Bronchial epithelial cell (primary cell): ENCODE results near the gene GRK7. TPM values are rescaled to one million over a fixed set of nuclear protein-coding genes. Genes with fewer than 3 reads are reported as not detected.
"Not testable (repeated sequence)": the region's sequence is repeated elsewhere in the genome, so short reads cannot be mapped to it uniquely, and the experiment has no call there.

Experiments used
- DNase-seq: peaks from one replicate; pipeline ENCODE4 v3.0.0-alpha.2; 2010; ENCODE audit warnings: low read depth
- FAIRE-seq: peaks from 2 replicates; lab custom pipeline; 2011; peaks lifted over from hg19 to GRCh38; lab: Jason Lieb, UNC
- H3K27me3 ChIP-seq: 2 replicates; pipeline ENCODE4 v1.5.1; 2011; ENCODE audit warnings: low read length; ENCODE audit not compliant: control insufficient read depth, insufficient read depth
- H3K36me3 ChIP-seq: 2 replicates; pipeline ENCODE4 v1.5.1; 2011; ENCODE audit warnings: low read length; ENCODE audit not compliant: control insufficient read depth, insufficient read depth
- H3K4me3 ChIP-seq: 2 replicates; pipeline ENCODE4 v1.5.1; 2011; ENCODE audit warnings: mild to moderate bottlenecking, low read depth, low read length, control low read depth
- total RNA-seq: library from RNA; depleted of rRNA; stranded (reverse); fragments of >200 nt; gene quantifications from 2 replicates; pipeline ENCODE4 v1.2.1, GENCODE V29; 2014
- TF ChIP-seq, protein P1 (sequence below): IDR thresholded peaks from 2 replicates; pipeline ENCODE4 v1.5.1; 2011; ENCODE audit warnings: mild to moderate bottlenecking, moderate library complexity, low read length, control low read depth, inconsistent platforms; ENCODE audit not compliant: insufficient read depth, severe bottlenecking

Gene GRK7
- total RNA-seq, 1 donor from 2014 or later, result not detected

DNA sequence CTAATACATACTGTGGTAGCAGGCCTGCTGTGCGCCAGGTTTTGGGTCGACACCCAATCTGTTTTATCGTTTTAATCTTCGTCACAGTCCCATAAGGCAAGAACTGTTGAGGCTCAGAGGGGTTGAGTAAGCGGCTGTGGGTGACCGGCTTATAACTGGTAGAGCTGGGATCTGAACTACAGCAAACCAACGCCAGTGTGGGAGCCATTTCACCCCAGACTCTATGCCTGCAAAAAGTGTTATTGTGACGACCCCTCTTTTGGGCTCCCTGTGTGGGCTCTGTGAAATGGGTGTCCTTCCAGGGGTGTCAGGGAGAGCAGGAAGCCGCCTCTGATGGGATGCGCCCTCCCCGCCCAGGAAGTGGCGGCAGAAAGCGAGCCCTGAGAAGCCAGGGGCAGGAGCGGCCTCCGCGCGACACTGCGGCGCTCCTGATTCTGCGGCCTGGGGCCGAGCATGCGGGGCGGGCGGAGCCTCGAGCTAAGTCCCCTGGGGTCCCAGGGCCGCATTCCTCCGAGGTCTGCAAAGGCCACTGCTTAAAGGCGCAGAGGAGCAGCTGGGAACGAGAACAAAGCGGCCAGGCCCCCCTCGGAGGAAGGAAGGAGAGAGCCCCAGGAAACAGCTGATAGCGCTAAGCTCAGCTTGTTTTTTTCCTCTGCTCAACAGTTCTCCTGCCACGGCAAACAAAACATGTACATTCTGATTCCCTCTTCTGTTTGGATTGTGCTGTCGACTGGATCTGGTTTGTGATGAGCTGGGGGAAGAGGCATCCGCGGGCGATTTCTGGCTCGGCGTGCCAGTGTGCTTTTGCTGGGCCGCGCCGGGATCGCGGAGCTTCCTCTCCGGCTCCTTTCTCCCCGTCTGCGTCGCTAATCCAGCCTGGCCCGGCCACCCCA is 33.9 kb downstream of the GRK7 start:
- no peaks in the 10 kb centered on the region for H3K36me3 ChIP-seq
- no peak for FAIRE-seq
- peak overlapping the region; percentile 20 for H3K4me3 ChIP-seq
- no peaks in the 10 kb centered on the region for H3K27me3 ChIP-seq
- TF ChIP-seq, protein P1, sequence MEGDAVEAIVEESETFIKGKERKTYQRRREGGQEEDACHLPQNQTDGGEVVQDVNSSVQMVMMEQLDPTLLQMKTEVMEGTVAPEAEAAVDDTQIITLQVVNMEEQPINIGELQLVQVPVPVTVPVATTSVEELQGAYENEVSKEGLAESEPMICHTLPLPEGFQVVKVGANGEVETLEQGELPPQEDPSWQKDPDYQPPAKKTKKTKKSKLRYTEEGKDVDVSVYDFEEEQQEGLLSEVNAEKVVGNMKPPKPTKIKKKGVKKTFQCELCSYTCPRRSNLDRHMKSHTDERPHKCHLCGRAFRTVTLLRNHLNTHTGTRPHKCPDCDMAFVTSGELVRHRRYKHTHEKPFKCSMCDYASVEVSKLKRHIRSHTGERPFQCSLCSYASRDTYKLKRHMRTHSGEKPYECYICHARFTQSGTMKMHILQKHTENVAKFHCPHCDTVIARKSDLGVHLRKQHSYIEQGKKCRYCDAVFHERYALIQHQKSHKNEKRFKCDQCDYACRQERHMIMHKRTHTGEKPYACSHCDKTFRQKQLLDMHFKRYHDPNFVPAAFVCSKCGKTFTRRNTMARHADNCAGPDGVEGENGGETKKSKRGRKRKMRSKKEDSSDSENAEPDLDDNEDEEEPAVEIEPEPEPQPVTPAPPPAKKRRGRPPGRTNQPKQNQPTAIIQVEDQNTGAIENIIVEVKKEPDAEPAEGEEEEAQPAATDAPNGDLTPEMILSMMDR, result no peak
- no peak for DNase-seq

- TF ChIP-seq, protein P1, result no peak
- H3K4me3 ChIP-seq, result peak overlapping the region; percentile 20
- FAIRE-seq (no peak), DNase-seq (no peak)
- no peaks in the 10 kb centered on the region for H3K36me3 ChIP-seq
- no peaks in the 10 kb centered on the region for H3K27me3 ChIP-seq
These were observed 34.7 kb downstream of the GRK7 start for GRCh38 chr3:141797819-141798447.

- TF ChIP-seq, protein P1, result no peak
- no peaks in the 10 kb centered on the region for H3K36me3 ChIP-seq
- H3K4me3 ChIP-seq, result no peak overlapping the region
- H3K27me3 ChIP-seq, result no peaks in the 10 kb centered on the region
- no peak for DNase-seq
- FAIRE-seq, result no peak
These were observed 35.2 kb downstream of the GRK7 start for GRCh38 chr3:141798448-141798845.

- Histone ChIP-seq H3K4me3 (no peak overlapping the region), H3K27me3 (no peaks in the 10 kb centered on the region), H3K36me3 (no peaks in the 10 kb centered on the region)
- DNase-seq (no peak), FAIRE-seq (no peak)
- TF ChIP-seq, protein P1, result no peak
These were observed 39.3 kb downstream of the GRK7 start for GRCh38 chr3:141802316-141803077.

DNA sequence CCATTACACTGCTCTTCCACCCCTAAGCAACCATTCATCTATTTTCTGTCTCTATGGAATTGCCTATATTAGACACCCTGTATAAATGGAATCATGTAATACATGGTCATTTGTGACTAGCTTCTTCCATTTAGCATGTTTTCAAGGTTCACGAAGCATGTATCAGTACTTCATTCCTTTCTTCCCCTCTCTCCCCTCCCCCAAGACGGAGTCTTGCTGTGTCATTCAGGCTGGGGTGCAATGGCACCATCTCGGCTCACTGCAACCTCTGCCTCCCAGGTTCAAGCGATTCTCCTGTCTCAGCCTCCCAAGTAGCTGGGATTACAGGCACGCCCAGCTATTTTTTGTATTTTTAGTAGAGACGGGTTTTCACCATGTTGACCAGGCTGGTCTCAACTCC is 40.3 kb downstream of the GRK7 start:
- not testable (repeated sequence) for DNase-seq, FAIRE-seq, H3K27me3 ChIP-seq, H3K4me3 ChIP-seq, H3K36me3 ChIP-seq

DNA sequence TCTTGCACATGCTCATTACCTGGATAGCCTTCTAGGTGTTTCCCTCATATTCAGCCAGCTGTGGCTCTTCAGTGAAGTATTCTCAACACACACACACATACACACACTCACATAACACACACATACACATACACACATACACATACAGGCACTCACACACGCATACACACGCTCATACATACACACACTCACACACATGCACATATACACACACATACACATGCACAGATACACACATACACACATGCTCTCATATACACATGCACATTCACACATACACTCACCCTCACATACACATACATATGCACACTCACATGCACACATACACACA is 41.2 kb downstream of the GRK7 start:
- DNase-seq (no peak), FAIRE-seq (peak; percentile 75)
- H3K27me3 ChIP-seq, result no peaks in the 10 kb centered on the region
- H3K4me3 ChIP-seq, result no peak overlapping the region
- TF ChIP-seq, protein P1, result no peak
- no peaks in the 10 kb centered on the region for H3K36me3 ChIP-seq
